H9 (cell line): Measurements from ENCODE around the gene NSRP1. TPM values are rescaled to one million over a fixed set of nuclear protein-coding genes. Genes with fewer than 3 reads are reported as not detected.

Experiments used
- DNase-seq: peaks from one replicate; pipeline ENCODE4 v3.0.0-alpha.2; 2017
- H2AFZ ChIP-seq: one replicate; pipeline ENCODE4 v1.6.1; 2013; ENCODE audit warnings: mild to moderate bottlenecking, low read length, control low read depth, moderate library complexity
- H2AK5ac ChIP-seq: 2 replicates; pipeline ENCODE4 v1.6.1; 2013; ENCODE audit warnings: low read length, control low read depth, mixed read lengths; ENCODE audit not compliant: insufficient read length
- H2BK120ac ChIP-seq: one replicate; pipeline ENCODE4 v1.6.1; 2013; ENCODE audit warnings: low read depth, mild to moderate bottlenecking, low read length, control low read depth, inconsistent platforms; ENCODE audit not compliant: poor library complexity, severe bottlenecking
- H2BK12ac ChIP-seq: 2 replicates; pipeline ENCODE4 v1.6.1; 2013; ENCODE audit warnings: low read length, control low read depth, mixed read lengths, low read depth; ENCODE audit not compliant: insufficient read length
- H2BK15ac ChIP-seq: 2 replicates; pipeline ENCODE4 v1.6.1; 2013; ENCODE audit warnings: low read depth, low read length, control low read depth
- H2BK20ac ChIP-seq: one replicate; pipeline ENCODE4 v1.6.1; 2013; ENCODE audit warnings: low read depth, mild to moderate bottlenecking, low read length, control low read depth, inconsistent platforms; ENCODE audit not compliant: poor library complexity, severe bottlenecking
- H2BK5ac ChIP-seq: 2 replicates; pipeline ENCODE4 v1.6.1; 2013; ENCODE audit warnings: low read length, control low read depth, mixed read lengths; ENCODE audit not compliant: insufficient read length
- H3K14ac ChIP-seq: 2 replicates; pipeline ENCODE4 v1.6.1; 2013; ENCODE audit warnings: low read length, control low read depth; ENCODE audit not compliant: insufficient read depth
- H3K18ac ChIP-seq: 2 replicates; pipeline ENCODE4 v1.6.1; 2013; ENCODE audit warnings: low read depth, mild to moderate bottlenecking, mixed read lengths, low read length, control low read depth; ENCODE audit not compliant: insufficient read length
- H3K23ac ChIP-seq: 2 replicates; pipeline ENCODE4 v1.6.1; 2013; ENCODE audit warnings: low read length, control low read depth, mixed read lengths, low read depth; ENCODE audit not compliant: insufficient read length
- H3K23me2 ChIP-seq: 2 replicates; pipeline ENCODE4 v1.6.1; 2013; ENCODE audit warnings: low read depth, mild to moderate bottlenecking, mixed read lengths, low read length, control low read depth; ENCODE audit not compliant: insufficient read length, poor library complexity, severe bottlenecking
- H3K27ac ChIP-seq: 2 replicates; pipeline ENCODE4 v1.5.1; 2013; ENCODE audit warnings: low read length, control low read depth, mixed read lengths, low read depth; ENCODE audit not compliant: insufficient read length
- H3K27me3 ChIP-seq: 2 replicates; pipeline ENCODE4 v1.6.1; 2013; ENCODE audit warnings: low read length, control low read depth, inconsistent platforms; ENCODE audit not compliant: insufficient read depth
- H3K4ac ChIP-seq: 2 replicates; pipeline ENCODE4 v1.6.1; 2013; ENCODE audit warnings: low read depth, mild to moderate bottlenecking, control low read depth, inconsistent platforms, low read length, moderate library complexity
- H3K4me1 ChIP-seq: 2 replicates; pipeline ENCODE4 v1.6.1; 2013; ENCODE audit warnings: low read length, control low read depth, inconsistent platforms; ENCODE audit not compliant: insufficient read depth
- H3K4me2 ChIP-seq: 2 replicates; pipeline ENCODE4 v1.6.1; 2013; ENCODE audit warnings: low read length, control low read depth, mixed read lengths; ENCODE audit not compliant: insufficient read length, insufficient read depth
- H3K56ac ChIP-seq: 2 replicates; pipeline ENCODE4 v1.6.1; 2013; ENCODE audit warnings: low read depth, mild to moderate bottlenecking, mixed read lengths, low read length, control low read depth; ENCODE audit not compliant: insufficient read length
- H3K79me1 ChIP-seq: 2 replicates; pipeline ENCODE4 v1.6.1; 2013; ENCODE audit warnings: low read depth, mild to moderate bottlenecking, moderate library complexity, low read length, control low read depth, inconsistent platforms; ENCODE audit not compliant: insufficient read depth, poor library complexity, severe bottlenecking
- H3K79me2 ChIP-seq: 2 replicates; pipeline ENCODE4 v1.6.1; 2013; ENCODE audit warnings: low read length, control low read depth, inconsistent platforms; ENCODE audit not compliant: insufficient read depth
- H3K9ac ChIP-seq: 2 replicates; pipeline ENCODE4 v1.6.1; 2013; ENCODE audit warnings: low read length, control low read depth, mixed read lengths; ENCODE audit not compliant: insufficient read length; ENCODE audit errors: extremely low read depth
- H3K9me3 ChIP-seq: one replicate; pipeline ENCODE4 v1.6.1; 2013; ENCODE audit warnings: low read depth, low read length, inconsistent platforms; ENCODE audit not compliant: control insufficient read depth
- H3T11ph ChIP-seq: one replicate; pipeline ENCODE4 v1.6.1; 2013; ENCODE audit warnings: mild to moderate bottlenecking, low read length, control low read depth, inconsistent platforms
- H4K20me1 ChIP-seq: one replicate; pipeline ENCODE4 v1.6.1; 2013; ENCODE audit not compliant: control insufficient read depth, insufficient read length, insufficient read depth
- H4K5ac ChIP-seq: 2 replicates; pipeline ENCODE4 v1.6.1; 2013; ENCODE audit warnings: low read depth, mild to moderate bottlenecking, mixed read lengths, low read length, control low read depth; ENCODE audit not compliant: insufficient read length
- H4K8ac ChIP-seq: replicated peaks from 2 replicates; pipeline ENCODE4 v1.6.1; 2013; ENCODE audit warnings: low read length, control low read depth, mixed read lengths, low read depth; ENCODE audit not compliant: insufficient read length
- H4K91ac ChIP-seq: 2 replicates; pipeline ENCODE4 v1.6.1; 2013; ENCODE audit warnings: low read depth, mild to moderate bottlenecking, moderate library complexity, mixed read lengths, low read length, control low read depth; ENCODE audit not compliant: insufficient read length
- H3K27ac Mint-ChIP-seq, 3 experiments: 2 replicates in 2 of 3; 3 replicates in 1 of 3; pipeline ENCODE4 v1.8.0; 2020 to 2021; ENCODE audit warnings: mixed read lengths in 3 of 3, mild to moderate bottlenecking in 1 of 3, moderate library complexity in 1 of 3
- H3K27me3 Mint-ChIP-seq: 2 replicates; pipeline ENCODE4 v1.8.0; 2021; ENCODE audit warnings: low read depth, mild to moderate bottlenecking, moderate library complexity, mixed read lengths
- H3K36me3 Mint-ChIP-seq, 3 experiments: 2 replicates in 2 of 3; 3 replicates in 1 of 3; pipeline ENCODE4 v1.8.0; 2020 to 2021; ENCODE audit warnings: low read depth in 3 of 3, mixed read lengths in 3 of 3; ENCODE audit not compliant: insufficient read depth in 1 of 3
- H3K4me1 Mint-ChIP-seq, 2 experiments: 2 replicates each; pipeline ENCODE4 v1.8.0; 2020; ENCODE audit warnings: mixed read lengths in 2 of 2
- H3K4me3 Mint-ChIP-seq, 2 experiments: 2 replicates in 1 of 2; 3 replicates in 1 of 2; pipeline ENCODE4 v1.8.0; 2020 to 2021; ENCODE audit warnings: mild to moderate bottlenecking in 2 of 2, mixed read lengths in 2 of 2, moderate library complexity in 1 of 2
- H3K9me3 Mint-ChIP-seq, 2 experiments: 2 replicates in 1 of 2; 3 replicates in 1 of 2; pipeline ENCODE4 v1.8.0; 2020; ENCODE audit warnings: mild to moderate bottlenecking in 2 of 2, mixed read lengths in 2 of 2, moderate library complexity in 1 of 2
- CTCF ChIP-seq: fragments of 200-600 bp; sonication (generic); conservative IDR thresholded peaks from 3 replicates; pipeline ENCODE4 v1.8.0; 2021; ENCODE audit warnings: antibody characterized with exemption, mild to moderate bottlenecking
- WGBS: extraction: QIAGEN DNeasy Blood & Tissue Kit; methylation state at CpG from one replicate; pipeline ENCODE4 v1.1.7; 2013; ENCODE audit warnings: missing lambda C conversion rate, low lambda C conversion rate, mixed read lengths; ENCODE audit not compliant: insufficient read length; ENCODE audit errors: extremely low coverage; 5-methylcytosine and 5-hydroxymethylcytosine counted together
- total RNA-seq: library from RNA; stranded (reverse); gene quantifications from 2 replicates; pipeline ENCODE4 v1.2.1, GENCODE V29; 2021

NSRP1 gene
- total RNA-seq, 1 experiment from 2014 or later, result 33.3 TPM

DNA sequence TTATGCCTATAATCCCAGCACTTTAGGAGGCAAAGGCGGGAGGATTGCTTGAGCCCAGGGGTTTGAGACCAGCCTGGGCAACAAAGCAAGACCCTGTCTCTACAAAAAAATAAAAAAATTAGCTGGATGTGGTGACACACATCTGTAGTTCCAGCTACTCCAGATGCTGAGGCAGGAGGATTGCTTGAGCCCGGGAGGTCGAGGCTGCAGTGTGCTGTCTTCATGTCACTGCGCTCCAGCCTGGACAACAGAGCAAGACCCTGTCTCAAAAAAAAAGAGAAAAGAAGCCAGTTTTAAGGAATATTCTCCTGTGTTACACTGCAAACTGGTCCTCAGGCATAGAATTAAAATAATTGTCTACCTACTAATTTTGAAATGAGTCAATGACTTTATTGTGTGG is 47.9 kb downstream of the NSRP1 start:
- 0 out of 4 replicates have a peak, but pooled peaks cover 0 to 3% of the 10 kb centered on the region in 2 experiments for H3K4me1 Mint-ChIP-seq
- Histone ChIP-seq H3K4me2 (no peak overlapping the region), H3K79me2 (no peaks in the 10 kb centered on the region; the same call in 1 of the 2 replicates), H3K56ac (no peak overlapping the region), H2AFZ (no peak overlapping the region), H2BK20ac (no peak overlapping the region), H3K23ac (no peak overlapping the region), H4K20me1 (no peaks in the 10 kb centered on the region), H3K79me1 (no peaks in the 10 kb centered on the region), H3K9ac (no peak overlapping the region), H4K91ac (no peak overlapping the region), H3T11ph (no peak overlapping the region), H3K23me2 (no peaks in the 10 kb centered on the region), H3K18ac (no peak overlapping the region), H2BK5ac (no peak overlapping the region), H2AK5ac (no peak overlapping the region), H2BK12ac (no peak overlapping the region), H3K4me1 (no peaks in the 10 kb centered on the region), H4K8ac (no peak overlapping the region), H3K4ac (no peak overlapping the region), H4K5ac (no peak overlapping the region), H3K27me3 (no peaks in the 10 kb centered on the region), H3K14ac (no peak overlapping the region), H3K27ac (no peak overlapping the region), H2BK15ac (no peak overlapping the region), H3K9me3 (no peaks in the 10 kb centered on the region), H2BK120ac (no peak overlapping the region)
- DNase-seq, result no peak
- no peaks in the 10 kb centered on the region for H3K9me3 Mint-ChIP-seq
- TF ChIP-seq CTCF, result no peak
- H3K27me3 Mint-ChIP-seq, result no peaks in the 10 kb centered on the region
- peaks cover 9 to 23% (median 17%) of the 10 kb centered on the region in 3 experiments for H3K36me3 Mint-ChIP-seq
- H3K27ac Mint-ChIP-seq, result no peak overlapping the region
- WGBS, result no CpG with 5 or more reads among the region's 4 CpGs
- H3K4me3 Mint-ChIP-seq, result no peak overlapping the region
